Measurements from ENCODE around the gene PALD1. TPM values are rescaled to one million over a fixed set of nuclear protein-coding genes. Genes with fewer than 3 reads are reported as not detected.
"Not testable (repeated sequence)": the region's sequence is repeated elsewhere in the genome, so short reads cannot be mapped to it uniquely, and the experiment has no call there.

Gene PALD1
- total and polyA plus RNA-seq, 7 donors, result 1.8 to 33.8 (median 13.9) TPM

- Histone ChIP-seq H3K27me3 (no peaks in the 10 kb centered on the region), H3K9me3 (no peaks in the 10 kb centered on the region), H3K4me3 (no peak overlapping the region), H3K27ac (no peak overlapping the region), H3K4me1 (no peaks in the 10 kb centered on the region), H3K36me3 (no peaks in the 10 kb centered on the region)
- WGBS, 2 donors, result 92 to 93% methylated on average over 4 of the region's 4 CpGs
- TF ChIP-seq POLR2AphosphoS5 (IDR thresholded peaks at IDR 0.05), result no peak
- TF ChIP-seq EP300 (IDR thresholded peaks at IDR 0.05), result no peak
- TF ChIP-seq CTCF (IDR thresholded peaks at IDR 0.05), result no peak
- no peak for TF ChIP-seq POLR2A (IDR thresholded peaks at IDR 0.05)
- DNase-seq, result no peak
- intact Hi-C loops (cut with DNase I), result no loop called here
Measured at GRCh38 chr10:70607936-70608335, 129.4 kb downstream of the PALD1 start.

GRCh38 chr10:70613941-70614340 lies 135.4 kb downstream of the PALD1 start:
- intact Hi-C loops (cut with DNase I), result no loop called here
- H3K27me3 ChIP-seq, result no peaks in the 10 kb centered on the region
- no peaks in the 10 kb centered on the region for H3K36me3 ChIP-seq
- no peak overlapping the region for H3K4me3 ChIP-seq
- no peak for DNase-seq
- no peak for TF ChIP-seq POLR2A (IDR thresholded peaks at IDR 0.05)
- H3K9me3 ChIP-seq, result no peaks in the 10 kb centered on the region
- H3K27ac ChIP-seq, result no peak overlapping the region
- WGBS, 2 donors, result 52 to 77% methylated on average over 2 of the region's 2 CpGs
- no peaks in the 10 kb centered on the region for H3K4me1 ChIP-seq

DNA sequence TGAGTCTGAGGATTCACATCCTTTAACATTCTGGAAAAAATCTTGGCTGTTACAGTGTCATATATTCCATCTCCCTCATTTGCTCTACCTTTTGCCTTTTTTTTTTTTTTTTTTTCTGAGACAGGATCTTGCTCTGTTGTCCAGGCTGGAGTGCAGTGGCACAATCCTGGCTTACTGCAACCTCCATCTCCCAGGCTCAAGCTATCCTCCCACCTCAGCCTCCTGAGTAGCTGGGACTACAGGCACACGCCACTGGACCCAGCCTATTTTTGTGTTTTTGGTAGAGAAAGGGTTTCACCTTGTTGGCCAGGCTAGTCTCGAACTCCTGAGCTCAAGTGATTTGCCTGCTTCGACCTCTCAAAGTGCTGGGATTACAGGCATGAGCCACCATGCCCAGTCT lies 135.8 kb downstream of the PALD1 start:
- H3K9me3 ChIP-seq; H3K27ac ChIP-seq; H3K27me3 ChIP-seq; H3K36me3 ChIP-seq; DNase-seq; H3K4me3 ChIP-seq; H3K4me1 ChIP-seq; intact Hi-C loops (cut with DNase I): not testable (repeated sequence)
- WGBS, 2 donors, result 87 to 91% methylated on average over 3 of the region's 3 CpGs

- Histone ChIP-seq H3K27me3 (no peaks in the 10 kb centered on the region), H3K9me3 (peaks cover 0 to 6% (median under 1%) of the 10 kb centered on the region in 4 donors), H3K4me3 (no peak overlapping the region), H3K36me3 (no peaks in the 10 kb centered on the region), H3K4me1 (no peaks in the 10 kb centered on the region), H3K27ac (no peak overlapping the region)
- intact Hi-C loops (cut with DNase I), result no loop called here
- WGBS, 2 donors, result 89 to 90% methylated on average over 2 of the region's 2 CpGs
- TF ChIP-seq EP300 (IDR thresholded peaks at IDR 0.05) (no peak), POLR2AphosphoS5 (IDR thresholded peaks at IDR 0.05) (no peak), CTCF (IDR thresholded peaks at IDR 0.05) (no peak), POLR2A (IDR thresholded peaks at IDR 0.05) (no peak)
- DNase-seq, result no peak
Measured at GRCh38 chr10:70615211-70615610, 136.6 kb downstream of the PALD1 start.

- TF ChIP-seq POLR2AphosphoS5 (IDR thresholded peaks at IDR 0.05) (no peak), CTCF (IDR thresholded peaks at IDR 0.05) (no peak), EP300 (IDR thresholded peaks at IDR 0.05) (no peak), POLR2A (IDR thresholded peaks at IDR 0.05) (no peak)
- DNase-seq, result no peak
- H3K27me3 ChIP-seq, result no peaks in the 10 kb centered on the region
- H3K27ac ChIP-seq, result no peak overlapping the region
- no peaks in the 10 kb centered on the region for H3K36me3 ChIP-seq
- intact Hi-C loops (cut with DNase I), result no loop called here
- WGBS, 2 donors, result 62 to 79% methylated on average over 7 of the region's 7 CpGs
- H3K4me3 ChIP-seq, result no peak overlapping the region
- peaks cover 0 to 9% (median 5%) of the 10 kb centered on the region in 4 donors for H3K9me3 ChIP-seq
- H3K4me1 ChIP-seq, result no peaks in the 10 kb centered on the region
Measured at GRCh38 chr10:70615784-70616522, 137.4 kb downstream of the PALD1 start.

- no peak for DNase-seq
- H3K36me3 ChIP-seq, result no peaks in the 10 kb centered on the region
- no peaks in the 10 kb centered on the region for H3K27me3 ChIP-seq
- no peaks in the 10 kb centered on the region for H3K4me1 ChIP-seq
- TF ChIP-seq EP300 (IDR thresholded peaks at IDR 0.05) (no peak), CTCF (IDR thresholded peaks at IDR 0.05) (no peak), POLR2A (IDR thresholded peaks at IDR 0.05) (no peak), POLR2AphosphoS5 (IDR thresholded peaks at IDR 0.05) (no peak)
- intact Hi-C loops (cut with DNase I), result no loop called here
- H3K27ac ChIP-seq, result no peak overlapping the region
- H3K9me3 ChIP-seq, result peaks cover 0 to 9% (median 5%) of the 10 kb centered on the region in 4 donors
- WGBS, 2 donors, result 82 to 91% methylated on average over 4 of the region's 4 CpGs
- no peak overlapping the region for H3K4me3 ChIP-seq
Measured at GRCh38 chr10:70616761-70617160, 138.2 kb downstream of the PALD1 start.

Measured in sigmoid colon (tissue), 7 donors.